NCI-H460 (cell line): ENCODE measurements around the gene MRPL34. TPM values are rescaled to one million over a fixed set of nuclear protein-coding genes. Genes with fewer than 3 reads are reported as not detected.

Experiments used
- DNase-seq: peaks from one replicate; pipeline ENCODE4 v3.0.0-alpha.2; 2016; ENCODE audit warnings: low read depth; ENCODE audit errors: extremely low read depth
- total RNA-seq: library from RNA; depleted of rRNA; stranded (reverse); fragments of >200 nt; shearing (Covaris generic); gene quantifications from 2 replicates; pipeline ENCODE4 v1.2.3, GENCODE V29; 2014

MRPL34 gene
- total RNA-seq, 1 experiment from 2014 or later: 55.1 TPM

DNA sequence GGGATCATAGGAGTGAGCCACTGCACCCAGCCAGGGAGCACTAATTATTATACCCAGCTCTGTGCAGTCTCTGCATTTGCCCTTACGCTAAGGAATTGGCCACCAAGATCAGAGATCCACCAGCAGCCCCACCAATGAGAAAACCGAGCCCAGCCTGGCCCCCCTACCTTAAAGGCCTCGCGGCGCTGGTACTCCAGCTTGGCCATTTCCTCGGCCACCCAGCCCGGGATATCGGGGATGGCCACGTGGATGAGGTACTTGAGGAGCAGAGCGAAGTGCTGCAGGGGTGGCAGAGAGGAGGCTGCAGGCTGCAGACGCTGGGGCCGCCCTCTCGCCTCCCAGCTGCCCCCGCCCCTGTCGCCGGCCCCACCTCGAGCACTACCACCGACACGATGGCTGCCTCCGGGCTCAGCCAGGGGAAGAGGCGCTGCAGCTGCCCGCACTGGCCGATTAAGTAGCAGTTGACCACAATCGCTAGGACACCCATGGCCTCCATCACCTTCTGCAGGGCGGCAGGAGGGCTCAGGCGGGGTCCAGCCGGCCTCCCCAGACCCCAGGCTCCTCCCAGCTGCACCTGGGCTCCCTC is 21.5 kb downstream of the MRPL34 start:
- DNase-seq: no peak

DNA sequence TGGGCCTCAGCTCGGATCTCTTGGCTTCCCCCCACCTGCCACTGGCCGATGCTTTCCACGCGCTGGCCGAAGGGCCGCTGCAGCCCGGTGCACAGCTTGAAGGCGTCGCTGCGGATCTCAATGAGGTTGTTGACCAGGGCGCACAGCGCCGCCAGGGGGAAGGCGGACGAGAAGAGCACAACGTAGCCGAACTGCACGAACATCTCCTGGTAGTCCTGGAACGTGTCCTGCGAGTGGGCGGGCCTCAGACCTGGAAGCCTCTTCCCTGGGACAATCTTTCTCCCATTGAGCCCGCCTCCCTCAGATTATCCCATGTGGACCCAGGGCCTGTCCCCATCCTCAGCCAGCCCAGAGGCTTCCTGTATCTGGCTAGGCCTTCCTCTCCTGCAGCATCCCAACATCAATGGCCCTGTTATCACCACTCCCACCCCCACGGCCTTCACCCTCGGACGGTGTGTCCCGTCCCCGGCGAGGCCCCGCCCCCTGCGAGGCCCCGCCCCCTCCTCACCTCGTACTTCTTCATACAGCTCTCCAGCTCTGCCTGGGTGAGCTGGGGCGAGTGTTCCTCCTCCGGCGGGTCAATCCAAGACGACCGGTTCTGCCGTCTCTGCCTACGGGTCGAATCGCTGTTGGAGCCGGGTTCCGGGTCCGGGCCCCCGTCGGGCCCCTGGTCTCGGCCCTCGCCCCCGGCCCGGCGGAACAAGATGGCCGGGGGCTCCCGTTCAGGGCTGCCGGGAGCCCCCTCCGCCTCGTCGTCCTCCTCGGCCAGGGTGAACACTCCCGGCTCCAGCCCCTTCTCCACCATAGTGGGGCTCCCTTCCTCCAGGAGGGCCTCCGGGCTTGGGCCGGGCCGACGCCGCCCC is 22.2 kb downstream of the MRPL34 start:
- DNase-seq: peak; percentile 43

DNA sequence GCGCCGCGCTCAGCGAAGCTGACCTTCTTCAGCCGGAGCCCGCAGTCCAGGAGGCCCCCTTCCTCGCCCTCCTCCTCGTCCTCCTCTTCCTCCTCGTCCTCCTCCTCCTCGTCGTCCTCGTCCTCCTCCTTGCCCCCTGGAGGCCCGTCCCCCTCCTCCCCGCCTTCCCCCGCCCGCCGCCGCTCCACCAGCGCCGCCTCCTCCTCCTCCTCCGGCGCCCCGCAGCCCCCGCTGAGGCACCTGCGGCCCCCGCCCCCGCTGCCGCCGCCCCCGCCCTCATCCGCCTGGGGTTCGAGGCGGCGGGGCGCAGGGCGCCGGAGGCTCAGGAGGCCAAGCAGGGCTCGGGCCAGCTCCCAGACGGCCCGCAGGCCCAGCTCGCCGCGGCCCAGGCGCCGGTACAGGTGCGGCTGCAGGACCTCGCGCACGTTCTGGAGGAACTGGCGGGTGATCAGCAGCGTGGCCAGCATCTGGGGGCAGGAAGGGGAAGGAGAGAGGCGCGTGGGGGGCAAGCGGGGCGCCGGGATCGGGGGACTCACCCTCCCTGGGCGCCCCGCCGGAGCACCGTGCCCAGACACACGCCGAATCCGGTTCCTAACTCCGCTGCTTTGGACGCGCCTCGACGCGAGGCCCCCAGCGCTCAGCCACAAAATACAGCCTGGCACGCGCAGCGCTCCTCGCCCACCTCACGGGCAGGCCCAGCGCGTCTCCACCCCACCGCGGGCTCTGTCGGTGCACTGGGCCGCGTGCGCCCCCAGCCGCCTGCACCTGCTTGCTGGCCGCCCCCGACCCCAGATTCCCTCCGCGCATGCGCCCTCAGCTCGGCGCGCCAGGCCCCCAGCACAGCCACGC is 23.1 kb downstream of the MRPL34 start:
- no peak for DNase-seq

DNA sequence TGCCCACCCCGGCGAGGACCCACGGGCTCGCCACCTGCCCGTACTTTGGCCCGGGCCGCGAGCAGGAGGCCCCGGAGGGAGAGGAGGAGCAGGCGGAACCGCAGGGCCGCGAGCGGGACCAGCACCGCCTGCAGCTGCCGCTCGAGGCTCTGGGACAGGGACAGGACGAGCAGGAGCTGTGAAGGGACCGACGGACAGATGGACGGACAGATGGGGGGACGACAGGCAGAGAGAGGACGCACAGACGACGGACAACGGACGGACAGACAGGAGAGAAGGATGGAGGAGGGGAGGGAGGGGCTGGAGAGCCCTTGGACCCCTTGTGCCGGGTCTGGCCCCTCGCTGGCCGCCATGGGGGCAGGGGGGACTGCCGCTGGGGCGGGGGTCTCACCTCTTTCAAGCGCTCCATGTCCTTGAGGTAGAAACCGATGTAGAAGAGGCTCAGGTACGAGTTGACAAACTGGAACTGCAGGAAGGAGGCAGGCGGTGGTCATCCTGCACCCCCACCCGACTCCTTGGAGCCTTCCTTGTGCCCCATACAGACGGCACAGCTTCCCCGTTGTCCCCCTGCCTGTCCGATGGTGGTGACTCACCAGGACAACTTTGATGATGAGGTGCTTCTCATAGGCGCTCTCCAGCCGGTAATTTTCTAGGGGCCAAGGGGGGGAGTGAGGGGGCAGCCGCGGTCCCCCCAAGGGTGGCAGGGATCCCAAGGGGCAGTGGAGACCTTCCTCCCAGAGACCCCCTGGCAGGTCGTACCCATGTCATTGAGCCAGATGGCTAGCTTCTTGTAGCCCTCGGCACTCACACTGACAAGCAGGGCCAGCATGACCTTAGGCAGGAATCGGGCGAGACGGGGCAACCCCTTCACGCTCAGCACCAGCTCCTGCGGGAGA is 23.9 kb downstream of the MRPL34 start:
- no peak for DNase-seq

DNA sequence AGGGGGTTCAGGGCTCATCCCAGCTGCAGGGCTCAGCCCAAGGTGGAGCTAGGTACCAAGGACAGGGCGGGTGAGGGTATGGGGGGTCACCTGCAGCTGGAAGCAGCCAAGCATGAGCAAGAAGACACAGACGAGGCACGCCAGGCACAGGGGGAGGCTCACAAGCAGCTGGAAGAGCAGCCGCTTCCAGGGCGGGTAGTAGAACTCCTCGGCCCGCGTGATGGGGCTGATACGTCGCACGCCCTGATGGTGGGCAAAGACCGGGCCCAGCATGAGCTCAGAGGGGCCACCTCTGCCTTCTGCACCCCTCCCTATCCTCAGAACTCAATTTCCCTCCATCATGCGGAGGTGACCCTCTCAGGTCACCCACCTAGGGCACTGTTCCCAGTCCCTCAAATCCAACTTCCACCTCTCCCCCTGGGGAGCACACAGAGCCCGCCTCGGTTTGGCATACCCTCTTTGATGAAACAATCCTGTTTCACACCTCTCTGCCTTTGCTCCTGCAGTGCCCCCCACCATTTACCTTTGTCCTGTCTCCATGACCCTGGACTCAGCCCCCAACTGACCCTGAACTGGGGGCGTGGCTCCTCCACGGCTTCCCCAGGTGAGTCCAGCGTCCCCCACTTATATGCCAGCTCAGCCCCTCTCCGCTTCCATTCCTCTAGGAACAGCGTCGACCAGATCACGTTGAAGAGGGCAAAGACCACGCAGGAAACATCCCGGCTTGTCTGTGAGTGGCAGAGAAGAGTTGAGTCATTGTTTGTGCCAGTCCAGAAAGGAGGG is 24.8 kb downstream of the MRPL34 start:
- DNase-seq: no peak

DNA sequence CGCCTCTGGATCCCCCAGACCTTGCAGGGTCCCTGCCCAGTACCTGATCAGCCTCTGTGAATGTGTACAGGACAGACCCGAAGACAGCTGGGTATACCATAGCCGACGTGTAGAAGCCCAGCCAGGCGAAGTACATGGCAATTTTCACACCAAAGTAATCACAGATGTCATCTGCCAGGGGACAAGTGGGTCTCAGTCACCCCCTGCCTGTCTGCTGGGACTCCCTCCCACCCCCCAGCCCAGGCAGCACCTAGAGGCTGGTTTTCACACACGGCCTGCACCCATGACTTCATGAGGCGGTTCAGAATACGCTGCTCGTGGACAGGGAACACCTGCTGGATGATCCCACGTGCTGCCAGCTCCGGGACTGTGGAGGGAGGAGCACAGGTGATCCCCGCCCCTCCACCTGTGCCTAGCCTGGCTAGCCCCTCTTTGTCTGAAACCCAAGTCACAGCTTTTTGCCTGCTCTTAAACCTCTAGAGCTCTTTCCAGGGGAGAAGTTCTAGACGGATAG is 25.4 kb downstream of the MRPL34 start:
- no peak for DNase-seq

DNA sequence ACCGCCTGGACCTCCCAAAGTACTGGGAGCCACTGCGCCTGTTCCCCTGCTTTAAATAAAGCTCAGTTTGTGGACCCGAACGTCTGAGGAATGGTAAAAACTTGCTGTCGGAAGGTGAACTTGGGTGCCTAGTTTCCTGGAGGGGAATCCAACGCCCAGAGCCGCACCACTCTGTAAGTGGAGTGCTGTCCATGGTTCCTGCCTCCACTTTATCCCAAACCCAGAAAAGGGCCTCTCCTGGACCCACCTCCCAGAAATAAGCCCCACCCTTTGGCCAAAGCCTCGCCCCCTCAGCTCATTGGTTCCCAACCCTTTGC is 26.6 kb downstream of the MRPL34 start:
- DNase-seq: no peak

DNA sequence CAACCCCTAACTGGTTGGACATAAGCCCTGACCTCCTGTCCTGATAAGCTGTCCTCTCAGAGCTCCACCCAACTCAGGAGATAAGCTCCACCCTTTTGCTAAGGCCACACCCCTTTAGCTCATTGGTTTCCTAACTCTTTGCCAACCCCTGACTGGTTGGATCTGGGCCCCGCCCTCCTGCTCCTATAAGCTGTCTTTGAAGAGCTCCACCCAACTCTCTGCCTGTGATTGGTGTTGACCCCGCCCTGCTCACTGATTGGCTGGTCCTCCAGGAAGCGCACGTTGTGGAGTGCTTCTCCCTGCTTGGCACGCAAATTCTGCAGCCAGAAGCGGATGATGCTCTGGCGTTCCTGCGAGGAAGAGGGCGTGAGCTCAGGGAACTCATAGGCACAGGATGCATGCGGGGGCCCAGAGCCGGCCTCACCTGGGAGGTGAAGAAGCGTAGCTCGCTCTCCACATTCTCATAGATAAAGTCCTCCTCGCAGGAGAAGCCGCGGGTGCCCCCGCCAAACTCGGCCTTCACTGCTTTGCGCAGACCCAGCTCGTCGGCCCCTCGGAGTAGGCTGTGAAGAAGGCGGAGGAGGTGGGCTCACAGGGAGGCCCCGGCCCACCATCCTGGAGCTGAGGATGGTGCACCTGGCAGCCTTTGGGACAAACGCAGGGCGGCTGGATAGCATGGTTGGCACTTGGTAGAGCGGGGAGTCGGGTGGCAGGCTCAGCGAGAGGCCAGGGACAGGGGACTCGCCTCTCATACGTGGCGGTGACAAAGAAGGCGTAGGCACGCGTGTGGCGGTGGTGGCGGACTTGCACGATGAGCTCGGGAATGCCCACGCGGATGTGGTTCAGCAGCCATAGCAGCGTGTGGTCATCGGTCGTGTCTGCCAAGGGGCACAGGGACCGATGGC is 27.3 kb downstream of the MRPL34 start:
- no peak for DNase-seq

DNA sequence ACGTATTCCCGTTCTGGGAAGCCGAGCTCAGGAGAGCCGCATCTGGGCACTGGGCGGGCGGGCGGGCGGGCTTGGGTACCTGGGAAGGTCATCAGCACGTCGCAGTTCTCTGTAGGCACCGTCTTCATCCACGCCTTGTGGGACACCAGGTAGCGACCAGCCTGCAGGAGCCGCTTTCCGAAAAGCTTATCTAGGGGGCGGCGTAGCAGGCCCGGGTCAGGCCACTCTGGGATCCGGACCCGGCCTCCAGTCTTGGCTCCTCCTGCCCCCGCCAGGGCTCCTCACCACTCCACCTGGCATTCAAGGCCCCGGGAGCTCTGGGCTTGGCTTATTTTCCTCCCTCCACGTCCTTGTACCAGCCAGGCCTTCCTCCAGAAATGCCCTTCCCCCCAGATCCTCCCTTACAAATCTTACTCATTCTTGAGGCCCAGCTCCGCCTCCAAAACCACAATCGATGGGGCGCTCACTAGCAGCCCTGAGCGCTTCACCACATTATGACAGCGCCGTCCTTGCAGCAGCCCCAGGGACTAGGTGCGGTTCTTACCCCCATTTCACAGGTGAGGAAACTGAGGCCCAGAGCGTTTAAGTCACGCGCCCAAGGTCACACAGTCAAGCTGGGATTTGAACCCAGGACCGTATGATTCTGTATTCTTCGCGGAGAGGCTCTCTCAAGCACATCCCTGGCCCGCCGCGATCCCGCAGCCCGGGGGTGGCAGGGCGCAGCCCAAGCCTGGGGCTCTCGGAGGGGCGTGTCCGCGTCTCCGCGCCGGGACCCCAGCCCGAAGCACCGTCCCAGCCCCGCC is 28.1 kb downstream of the MRPL34 start:
- no peak for DNase-seq

DNA sequence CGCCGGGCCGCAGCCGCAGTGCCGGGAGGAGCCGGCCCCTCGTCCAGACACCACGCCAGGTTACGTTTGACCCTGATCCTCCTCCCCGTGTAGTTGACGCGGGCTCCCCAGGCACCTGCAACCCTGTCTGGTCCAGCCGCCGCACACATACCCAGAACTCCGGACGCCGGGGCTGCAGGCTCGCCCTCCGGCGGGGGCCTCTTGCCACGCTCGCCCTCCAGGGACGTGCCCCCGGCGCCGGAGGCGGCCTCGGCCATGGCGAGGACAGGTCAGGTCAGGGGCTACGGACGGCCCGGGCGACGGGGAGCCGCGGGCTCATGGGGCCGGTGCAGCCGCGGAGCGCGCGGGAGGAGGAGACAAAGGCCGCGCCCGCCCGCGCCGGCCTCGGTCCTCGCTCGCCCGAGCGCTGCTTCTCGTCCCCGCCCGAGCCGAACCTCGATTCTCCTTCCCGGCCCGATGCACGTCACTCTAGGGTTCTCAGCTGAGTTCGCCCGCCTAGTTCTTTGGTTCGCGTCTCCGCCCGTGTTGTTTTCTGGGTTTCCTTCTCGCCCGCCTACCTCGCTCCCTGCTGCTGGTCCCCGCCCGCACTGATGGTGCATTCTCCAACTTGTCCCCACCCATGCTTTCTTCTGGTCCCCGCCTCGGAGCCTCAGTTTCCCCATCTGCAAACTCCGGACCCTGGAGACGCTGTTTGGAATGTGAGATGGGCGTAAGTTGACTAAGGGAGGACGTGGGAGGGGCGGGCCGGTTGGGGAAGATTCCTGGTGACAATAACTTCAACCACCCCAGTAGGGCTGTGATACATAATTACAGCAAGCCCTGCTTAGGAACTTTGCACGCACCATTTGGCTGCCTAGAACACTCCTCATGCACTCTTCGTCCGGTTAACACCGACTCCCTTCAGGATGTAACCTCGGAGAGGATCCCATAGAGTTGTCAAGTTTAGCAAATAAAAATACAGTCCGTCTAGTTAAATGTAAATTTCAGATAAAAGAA is 29.0 kb downstream of the MRPL34 start, which contains the start of gene ANO8:
Gene ANO8 (minus strand): TSS at position 442 of the 996 bp plus-strand sequence. CDS start 185 bp downstream, at position 257.
- DNase-seq: peak; percentile 93

DNA sequence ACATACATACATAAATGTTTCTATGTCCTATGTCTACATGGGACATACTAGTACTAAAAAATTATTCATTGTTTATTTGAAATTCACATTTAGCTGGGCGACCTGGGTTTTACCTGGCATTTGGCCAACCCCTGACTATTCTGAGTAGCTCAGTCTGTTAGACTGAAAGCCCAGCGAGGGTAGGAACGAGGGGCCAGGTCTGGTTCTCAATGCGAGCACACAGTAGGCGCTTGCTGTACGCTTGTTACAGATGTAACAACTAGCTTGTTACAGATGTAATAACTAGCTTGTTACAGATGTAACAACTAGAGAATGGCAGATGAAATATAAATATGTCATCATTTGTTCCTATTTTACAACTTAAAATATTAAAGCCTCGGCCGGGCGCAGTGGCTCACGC is 29.9 kb downstream of the MRPL34 start:
- no peak for DNase-seq

DNA sequence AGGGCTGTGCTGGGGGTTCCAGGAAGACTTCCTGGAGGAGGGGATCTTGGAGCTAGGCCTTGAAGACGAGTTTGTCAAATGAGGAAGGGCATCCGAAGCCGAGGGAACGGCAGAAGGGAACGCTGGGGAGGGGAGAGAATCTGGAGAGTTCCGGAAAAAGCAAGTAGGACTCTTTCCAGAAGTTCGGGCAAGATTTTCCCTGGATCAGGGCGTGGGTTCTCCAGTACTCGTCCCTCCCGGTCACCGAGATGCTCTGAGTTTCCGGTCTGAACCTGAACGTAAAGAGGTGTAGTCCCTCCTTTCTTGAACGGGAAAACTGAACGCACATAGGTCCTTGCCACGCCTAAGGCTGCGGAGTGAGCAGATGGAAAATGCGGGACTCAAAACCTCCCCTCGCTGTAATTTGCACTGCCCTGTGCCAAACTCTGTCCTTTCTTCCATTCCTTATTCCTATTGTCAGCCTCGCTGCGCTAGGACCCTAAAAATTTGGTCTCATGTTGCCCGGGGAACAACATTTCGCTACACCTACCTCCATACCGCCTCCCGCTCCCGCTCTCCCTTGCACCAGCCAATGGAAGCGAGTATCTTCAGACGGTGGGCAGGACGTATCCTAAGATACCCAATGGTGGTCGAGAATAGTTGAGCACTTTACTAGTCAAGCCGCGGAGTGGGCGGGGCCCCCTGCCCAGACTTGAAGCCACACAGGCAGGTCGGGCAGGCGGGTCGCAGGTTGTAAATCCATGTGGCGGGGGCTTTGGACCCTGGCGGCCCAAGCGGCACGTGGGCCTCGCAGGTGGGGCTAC is 31.4 kb downstream of the MRPL34 start, which contains the start of gene GTPBP3:
Gene GTPBP3 (plus strand): TSS at position 682 of the 803 bp plus-strand sequence. CDS start 59 bp downstream, at position 741.
- DNase-seq: peak; percentile 95

DNA sequence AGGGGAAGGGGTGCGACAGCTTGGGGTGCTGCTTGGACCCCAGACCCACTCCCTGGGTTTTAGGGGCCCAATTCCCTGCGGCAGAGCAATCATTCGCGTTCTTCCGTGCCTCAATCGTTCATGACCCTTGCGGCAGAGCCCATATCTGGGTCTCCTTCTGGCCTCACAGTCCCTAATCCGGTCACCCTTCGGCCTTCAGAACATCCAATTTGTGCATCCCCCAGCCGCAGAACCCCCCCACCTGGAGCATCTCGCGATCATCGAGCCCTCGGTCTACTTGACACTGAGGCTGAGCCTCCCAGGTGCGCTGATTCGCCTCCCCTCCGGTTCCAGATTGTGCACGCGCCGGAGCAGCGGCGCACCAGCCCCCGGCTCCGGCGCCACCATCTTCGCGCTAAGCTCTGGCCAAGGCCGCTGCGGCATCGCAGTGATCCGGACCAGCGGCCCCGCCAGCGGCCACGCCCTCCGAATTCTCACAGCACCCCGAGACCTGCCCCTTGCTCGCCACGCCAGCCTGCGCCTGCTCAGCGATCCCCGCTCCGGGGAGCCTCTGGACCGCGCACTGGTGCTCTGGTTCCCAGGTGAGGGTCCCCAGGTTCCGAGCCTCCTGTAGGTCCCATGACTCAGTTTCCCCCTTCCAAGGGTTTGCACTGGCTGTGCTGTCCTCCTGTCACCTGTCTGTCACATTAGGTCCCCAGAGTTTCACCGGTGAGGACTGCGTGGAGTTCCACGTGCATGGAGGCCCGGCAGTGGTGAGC is 32.2 kb downstream of the MRPL34 start:
- DNase-seq: no peak

DNA sequence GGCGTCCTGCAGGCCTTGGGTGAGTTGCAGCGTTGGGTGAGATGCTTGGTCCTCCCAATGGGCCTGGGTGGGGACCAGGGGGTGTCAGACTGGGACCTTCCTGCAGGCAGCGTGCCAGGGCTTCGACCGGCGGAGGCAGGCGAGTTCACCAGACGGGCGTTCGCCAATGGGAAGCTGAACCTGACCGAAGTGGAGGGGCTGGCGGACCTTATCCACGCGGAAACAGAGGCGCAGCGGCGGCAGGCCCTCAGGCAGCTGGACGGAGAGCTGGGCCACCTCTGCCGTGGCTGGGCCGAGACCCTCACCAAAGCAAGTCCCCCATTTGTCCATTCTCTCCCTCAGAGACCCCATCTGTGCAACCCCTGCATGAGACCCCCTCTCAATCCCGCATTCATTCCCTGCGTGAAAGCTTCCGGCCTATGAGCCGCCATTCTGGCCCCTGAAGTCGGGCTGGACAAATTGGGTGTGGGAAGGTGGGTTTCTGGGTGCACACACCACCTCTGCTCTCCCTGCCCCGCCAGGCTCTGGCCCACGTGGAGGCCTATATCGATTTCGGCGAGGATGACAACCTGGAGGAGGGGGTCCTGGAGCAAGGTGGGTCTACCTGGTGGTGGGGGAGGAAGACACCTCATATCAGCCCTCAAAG is 32.9 kb downstream of the MRPL34 start:
- no peak for DNase-seq
